WTC11 (cell line): ENCODE data around the gene PPP2R3A. TPM values are rescaled to one million over a fixed set of nuclear protein-coding genes. Genes with fewer than 3 reads are reported as not detected.

Experiments used
- ATAC-seq: fragments of 200-7000 bp; cut with Tn5 transposase; 2 replicates; pipeline ENCODE4 v1.10.0; 2021; ENCODE audit warnings: mild to moderate bottlenecking, moderate library complexity
- CTCF ChIA-PET: fragments of 300-600 bp; sonication (Branson Sonifier 250); formaldehyde crosslinking; loops from one replicate; lab custom pipeline; 2021; ENCODE audit warnings: antibody characterized with exemption; lab: Charles Lee
- POLR2A ChIA-PET: fragments of 350-600 bp; sonication (Branson Sonifier 250); formaldehyde crosslinking; loops from one replicate; lab custom pipeline; 2021; ENCODE audit warnings: antibody characterized with exemption; lab: Charles Lee
- DNase-seq: peaks from one replicate; pipeline ENCODE4 v3.0.0; 2021; ENCODE audit warnings: low spot score
- H3K27ac Mint-ChIP-seq: 2 replicates; pipeline ENCODE4 v1.8.0; 2021; ENCODE audit warnings: mixed read lengths
- H3K27me3 Mint-ChIP-seq: 2 replicates; pipeline ENCODE4 v1.8.0; 2021; ENCODE audit warnings: low read depth, mild to moderate bottlenecking, moderate library complexity, mixed read lengths
- H3K36me3 Mint-ChIP-seq: 2 replicates; pipeline ENCODE4 v1.8.0; 2021; ENCODE audit warnings: mixed read lengths
- H3K4me1 Mint-ChIP-seq: 2 replicates; pipeline ENCODE4 v1.8.0; 2022; ENCODE audit warnings: mixed read lengths
- H3K4me3 Mint-ChIP-seq: 2 replicates; pipeline ENCODE4 v1.8.0; 2021; ENCODE audit warnings: mild to moderate bottlenecking, moderate library complexity, mixed read lengths
- H3K9me3 Mint-ChIP-seq: 2 replicates; pipeline ENCODE4 v1.8.0; 2021; ENCODE audit warnings: mixed read lengths
- CREB1 ChIP-seq: sonication (generic); formaldehyde crosslinking; IDR thresholded peaks from 2 replicates; pipeline ENCODE4 v1.8.0; 2023; ENCODE audit warnings: mild to moderate bottlenecking, missing genetic modification reagents
- CTCF ChIP-seq: fragments of 200-600 bp; IDR thresholded peaks from 2 replicates; pipeline ENCODE4 v1.8.0; 2022; ENCODE audit warnings: antibody characterized with exemption
- E2F5 ChIP-seq: sonication (generic); formaldehyde crosslinking; IDR thresholded peaks from 2 replicates; pipeline ENCODE4 v1.8.1; 2022; ENCODE audit warnings: mild to moderate bottlenecking, moderate library complexity, missing genetic modification reagents
- ELF4 ChIP-seq: sonication (generic); formaldehyde crosslinking; IDR thresholded peaks from 2 replicates; pipeline ENCODE4 v1.8.1; 2022; ENCODE audit warnings: low read depth, mild to moderate bottlenecking, moderate library complexity, missing genetic modification reagents
- FOXJ3 ChIP-seq: sonication (generic); formaldehyde crosslinking; IDR thresholded peaks from 2 replicates; pipeline ENCODE4 v1.9.0; 2021; ENCODE audit warnings: missing genetic modification reagents, mild to moderate bottlenecking, borderline replicate concordance
- FOXP1 ChIP-seq: sonication (generic); formaldehyde crosslinking; IDR thresholded peaks from 2 replicates; pipeline ENCODE4 v1.8.0; 2022; ENCODE audit warnings: missing genetic modification reagents, mild to moderate bottlenecking, moderate library complexity, borderline replicate concordance
- NFYB ChIP-seq: sonication (generic); formaldehyde crosslinking; conservative IDR thresholded peaks from 2 replicates; pipeline ENCODE4 v1.8.0; 2022; ENCODE audit warnings: low read depth, missing genetic modification reagents
- PRRX2 ChIP-seq: fragments of 250-450 bp; sonication (Bioruptor Pico); IDR thresholded peaks from 2 replicates; pipeline ENCODE4 v1.8.0; 2021; ENCODE audit warnings: mild to moderate bottlenecking
- SP1 ChIP-seq: sonication (generic); formaldehyde crosslinking; conservative IDR thresholded peaks from 2 replicates; pipeline ENCODE4 v1.8.1; 2022; ENCODE audit warnings: missing genetic modification reagents
- TCF7 ChIP-seq: sonication (generic); formaldehyde crosslinking; IDR thresholded peaks from 2 replicates; pipeline ENCODE4 v1.8.0; 2022; ENCODE audit warnings: mild to moderate bottlenecking, low read depth, missing genetic modification reagents, moderate library complexity
- TEAD4 ChIP-seq: sonication (generic); formaldehyde crosslinking; IDR thresholded peaks from 2 replicates; pipeline ENCODE4 v1.8.0; 2022; ENCODE audit warnings: mild to moderate bottlenecking, missing genetic modification reagents
- USF1 ChIP-seq: sonication (generic); formaldehyde crosslinking; IDR thresholded peaks from 2 replicates; pipeline ENCODE4 v1.8.0; 2022; ENCODE audit warnings: mild to moderate bottlenecking, missing genetic modification reagents
- ZBTB21 ChIP-seq: sonication (generic); formaldehyde crosslinking; IDR thresholded peaks from 2 replicates; pipeline ENCODE4 v1.8.1; 2023; ENCODE audit warnings: mild to moderate bottlenecking, missing genetic modification reagents, borderline replicate concordance
- ZNF281 ChIP-seq: sonication (generic); formaldehyde crosslinking; IDR thresholded peaks from 2 replicates; pipeline ENCODE4 v1.8.0; 2023; ENCODE audit warnings: mild to moderate bottlenecking, missing genetic modification reagents
- ZNF396 ChIP-seq: fragments of 250-450 bp; sonication (Bioruptor Pico); IDR thresholded peaks from 2 replicates; pipeline ENCODE4 v1.8.0; 2021; ENCODE audit warnings: mild to moderate bottlenecking, moderate library complexity, borderline replicate concordance
- total RNA-seq: library from RNA; stranded (reverse); gene quantifications from 3 replicates; pipeline ENCODE4 v1.2.3, GENCODE V29; 2021

PPP2R3A gene
- total RNA-seq, 1 experiment from 2014 or later: 13.1 TPM

- ChIA-PET CTCF (interaction anchor here (1.3 kb wide), 1 partner anchor 72 kb away, joined by 5 read pairs; no protein-coding TSS in a partner anchor), POLR2A (no interaction called here)
- Mint-ChIP-seq H3K4me1 (peaks cover 59% of the 10 kb centered on the region), H3K36me3 (peaks cover 11% of the 10 kb centered on the region; the same call in 1 of the 2 replicates), H3K27ac (no peak overlapping the region), H3K9me3 (peaks cover 3% of the 10 kb centered on the region; the same call in 1 of the 2 replicates), H3K27me3 (no peaks in the 10 kb centered on the region), H3K4me3 (no peak overlapping the region)
- ATAC-seq (no peak), DNase-seq (no peak)
- no peak for TF ChIP-seq TCF7 (CRISPR knock-in tag)
Observed at GRCh38 chr3:135970506-135971116, 5.1 kb downstream of the PPP2R3A start.

- no peak overlapping the region for H3K4me3 Mint-ChIP-seq
- ATAC-seq: peak; percentile 32; the same call in 1 of the 2 replicates
Observed at GRCh38 chr3:135973841-135974240, 8.3 kb downstream of the PPP2R3A start.

More at GRCh38 chr3:135973841-135974240, 8.3 kb downstream of the PPP2R3A start:
- POLR2A ChIA-PET: no interaction called here
- Mint-ChIP-seq H3K27ac (no peak overlapping the region), H3K4me1 (peaks cover 47% of the 10 kb centered on the region), H3K36me3 (peaks cover 11% of the 10 kb centered on the region; the same call in 1 of the 2 replicates), H3K27me3 (no peaks in the 10 kb centered on the region)
- CTCF ChIA-PET: interaction anchor here (1.1 to 1.4 kb wide), 2 partner anchors 8 to 69 kb away, joined by 4 read pairs; partner anchors contain the start of gene PPP2R3A
- no peak for DNase-seq
- TF ChIP-seq NFYB (CRISPR knock-in tag) (no peak), CTCF (no peak), SP1 (CRISPR knock-in tag) (no peak), E2F5 (CRISPR knock-in tag) (no peak), USF1 (CRISPR knock-in tag) (no peak), FOXP1 (CRISPR knock-in tag) (no peak), FOXJ3 (CRISPR knock-in tag) (no peak), ELF4 (CRISPR knock-in tag) (no peak), PRRX2 (CRISPR knock-in tag) (no peak), ZNF281 (CRISPR knock-in tag) (no peak), ZNF396 (CRISPR knock-in tag) (no peak), ZBTB21 (CRISPR knock-in tag) (no peak), CREB1 (CRISPR knock-in tag) (no peak), TEAD4 (CRISPR knock-in tag) (no peak)
- TF ChIP-seq, all 79 proteins: peak for 0
- H3K9me3 Mint-ChIP-seq: peaks cover 3% of the 10 kb centered on the region; the same call in 1 of the 2 replicates
